T-helper 2 cell treated with Interferon-gamma antibody and Interleukin-4, amounts not matched to agents 100 ng/mL and 5 ng/mL, for 36 hours (primary cell): ENCODE measurements around the gene PRMT3. TPM values are rescaled to one million over a fixed set of nuclear protein-coding genes. Genes with fewer than 3 reads are reported as not detected.
"Not testable (repeated sequence)": the region's sequence is repeated elsewhere in the genome, so short reads cannot be mapped to it uniquely, and the experiment has no call there.

ENCODE experiments used
- intact Hi-C: fragments of 100-400 bp; cut with micrococcal nuclease; formaldehyde crosslinking; loops from one replicate; pipeline ENCODE4 v1.15.1; 2023
- total RNA-seq: library from RNA; stranded (reverse); gene quantifications from 2 replicates; pipeline ENCODE4 v1.2.3, GENCODE V29; 2022

Gene PRMT3
- total RNA-seq, 1 donor from 2014 or later = 21.6 TPM

- intact Hi-C loops = no loop called here
These were observed 66.3 kb downstream of the PRMT3 start for GRCh38 chr11:20453657-20454316.

GRCh38 chr11:20457001-20457799 lies 69.7 kb downstream of the PRMT3 start:
- intact Hi-C loops = no loop called here

GRCh38 chr11:20457934-20458680 lies 70.6 kb downstream of the PRMT3 start:
- intact Hi-C loops = no loop called here

GRCh38 chr11:20458905-20459632 lies 71.6 kb downstream of the PRMT3 start:
- intact Hi-C loops = no loop called here

DNA sequence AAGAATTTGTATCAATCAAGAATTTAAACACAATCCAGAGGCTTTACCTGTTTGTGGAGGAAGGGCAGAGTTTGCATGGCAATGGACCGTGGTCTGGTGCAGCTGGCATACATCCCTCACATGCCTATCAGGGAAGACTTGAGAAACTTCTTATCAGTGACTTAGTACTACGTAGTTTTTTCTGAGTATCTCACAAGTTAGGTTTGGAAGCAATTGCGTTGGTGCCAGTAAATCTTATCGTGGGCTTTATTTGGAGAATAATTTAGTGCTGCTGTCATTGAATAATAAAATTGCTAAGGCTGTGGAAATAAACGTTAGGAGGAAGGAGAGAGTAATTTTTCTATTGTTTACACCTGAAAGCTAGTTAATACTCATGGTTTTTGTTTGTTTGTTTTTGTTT lies 72.3 kb downstream of the PRMT3 start:
- intact Hi-C loops = no loop called here

DNA sequence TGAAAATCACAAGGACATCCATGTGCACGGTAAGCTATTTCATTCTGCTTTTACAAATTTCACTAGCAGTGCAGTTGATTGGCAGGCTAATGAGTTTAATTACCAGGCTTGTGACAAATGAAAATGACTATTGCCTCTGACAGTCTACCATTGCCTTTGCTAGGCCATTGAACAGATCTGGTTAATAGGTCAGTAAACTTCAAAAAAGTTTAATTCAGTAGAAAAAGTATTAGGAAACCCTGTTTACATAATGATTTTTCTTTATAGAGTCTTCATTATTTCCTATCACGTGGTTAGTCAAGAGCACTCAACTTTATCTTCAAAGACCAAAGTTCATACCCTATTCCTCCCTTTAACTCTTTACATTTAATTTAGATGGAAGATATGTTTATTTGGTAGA lies 77.0 kb downstream of the PRMT3 start:
- intact Hi-C loops = no loop called here

GRCh38 chr11:20467487-20468185 lies 80.1 kb downstream of the PRMT3 start:
- intact Hi-C loops = no loop called here

DNA sequence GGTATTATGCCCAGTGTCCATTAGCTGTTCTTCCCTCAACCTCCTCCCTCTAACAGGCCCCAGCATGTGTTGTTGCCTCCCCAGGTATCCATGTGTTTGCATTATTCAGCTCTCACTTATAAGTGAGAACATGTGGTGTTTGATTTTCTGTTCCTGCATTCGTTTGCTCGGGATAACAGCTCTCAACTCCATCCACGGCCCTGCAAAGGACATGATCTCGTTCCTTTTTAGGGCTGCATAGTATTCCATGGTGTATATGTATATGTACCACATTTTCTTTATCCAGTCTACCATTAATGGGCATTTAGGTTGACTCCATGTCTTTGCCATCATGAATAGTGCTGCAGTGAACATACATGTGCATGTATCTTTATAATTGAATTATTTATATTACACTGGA lies 82.8 kb downstream of the PRMT3 start:
- intact Hi-C loops = no loop called here

GRCh38 chr11:20471929-20472328 lies 84.4 kb downstream of the PRMT3 start:
- intact Hi-C loops = not testable (repeated sequence)

GRCh38 chr11:20474176-20474881 lies 86.8 kb downstream of the PRMT3 start:
- intact Hi-C loops = no loop called here

GRCh38 chr11:20474882-20475517 lies 87.5 kb downstream of the PRMT3 start:
- intact Hi-C loops = no loop called here

- intact Hi-C loops = no loop called here
These were observed 90.0 kb downstream of the PRMT3 start for GRCh38 chr11:20477418-20478090.

DNA sequence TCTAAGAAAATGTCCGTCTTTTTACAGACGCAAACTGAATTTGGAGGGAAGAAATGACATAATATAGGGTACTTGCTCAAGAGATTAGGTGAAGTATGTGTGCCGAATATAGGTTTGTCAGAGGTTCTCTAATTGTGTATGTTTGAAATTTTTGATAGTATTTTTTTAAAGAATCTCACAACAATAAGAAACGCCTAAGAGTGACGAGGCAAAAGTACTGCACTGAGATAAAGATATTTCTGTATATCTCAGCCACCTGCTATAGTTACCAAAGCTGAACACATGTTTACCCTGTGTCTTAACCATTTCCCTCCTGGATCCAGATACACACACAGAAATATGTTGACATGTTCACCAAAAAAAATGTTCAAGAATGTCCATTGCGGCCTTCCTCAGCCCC lies 92.0 kb downstream of the PRMT3 start:
- intact Hi-C loops = no loop called here

GRCh38 chr11:20483931-20484330 lies 96.4 kb downstream of the PRMT3 start:
- intact Hi-C loops = no loop called here

DNA sequence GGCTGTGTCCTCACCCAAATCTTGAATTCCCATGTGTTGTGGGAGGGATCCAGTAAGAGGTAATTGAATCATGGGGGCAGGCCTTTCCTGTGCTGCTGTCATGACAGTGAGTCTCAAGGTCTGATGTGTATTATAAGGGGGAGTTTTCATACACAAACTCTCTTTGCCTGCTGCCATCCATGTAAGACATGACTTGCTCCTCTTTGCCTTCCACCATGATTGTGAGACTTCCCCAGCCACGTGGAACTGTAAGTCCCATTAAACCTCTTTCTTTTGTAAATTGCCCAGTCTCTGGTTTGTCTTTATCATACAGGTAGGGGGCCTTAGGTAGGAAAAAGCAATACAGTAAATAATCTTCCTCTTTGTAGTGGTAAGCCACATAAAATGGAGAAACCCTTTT lies 96.9 kb downstream of the PRMT3 start:
- intact Hi-C loops = not testable (repeated sequence)

- intact Hi-C loops = no loop called here
These were observed 100.8 kb downstream of the PRMT3 start for GRCh38 chr11:20488352-20488751.

- intact Hi-C loops = no loop called here
These were observed 102.4 kb downstream of the PRMT3 start for GRCh38 chr11:20489948-20490347.

DNA sequence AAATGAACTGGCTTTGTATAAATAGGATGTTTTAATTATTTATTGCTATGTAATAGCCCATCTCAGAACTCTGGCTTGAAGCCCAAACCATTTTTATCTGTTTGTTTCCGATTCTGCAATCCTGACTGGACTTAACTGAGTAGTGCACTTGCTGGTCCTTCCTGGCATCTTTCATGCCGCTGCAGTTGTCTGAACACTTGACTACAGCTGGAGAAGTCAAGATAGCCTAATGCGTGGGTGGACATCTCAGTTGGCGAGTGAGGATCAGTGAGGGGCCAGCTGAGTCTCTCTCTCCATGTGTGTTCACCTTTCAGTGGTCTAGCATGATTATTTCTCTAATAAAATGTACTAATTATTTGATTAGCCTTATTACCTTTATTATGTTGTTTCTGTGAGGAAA lies 105.8 kb downstream of the PRMT3 start:
- intact Hi-C loops = no loop called here

DNA sequence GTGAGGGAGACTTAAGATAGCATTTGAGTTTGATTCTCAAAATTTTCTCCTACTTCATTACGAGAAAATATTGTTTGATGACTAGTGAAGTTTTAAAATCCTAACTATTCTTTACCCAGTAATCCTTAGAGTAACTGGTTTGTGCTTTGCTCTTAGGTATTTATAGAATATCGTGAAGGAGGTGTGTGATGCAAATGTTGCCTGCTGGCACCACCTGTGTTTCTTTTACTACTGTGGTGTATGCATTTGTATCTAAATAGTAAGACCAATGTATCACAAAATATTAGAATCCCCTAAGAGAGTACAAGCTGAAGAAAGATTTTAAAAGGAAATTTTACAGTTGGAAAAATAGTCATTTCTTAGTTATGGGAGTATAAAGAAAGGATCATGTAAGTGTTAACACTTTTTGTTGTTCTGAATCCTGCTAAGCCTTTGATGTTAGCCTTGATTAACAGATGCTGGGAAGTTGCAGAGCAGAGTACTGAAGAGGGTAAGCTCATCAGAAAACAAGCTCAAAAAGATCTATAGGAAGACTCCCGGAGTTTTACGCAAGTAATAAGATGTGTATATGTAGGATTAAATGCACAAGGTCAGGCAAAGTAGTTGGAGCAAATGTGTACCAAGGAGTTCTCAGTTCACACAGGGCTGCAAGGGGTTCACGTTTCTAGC lies 109.7 kb downstream of the PRMT3 start:
- intact Hi-C loops = no loop called here
